H7 (cell line): ENCODE measurements around the gene ADI1. TPM values are rescaled to one million over a fixed set of nuclear protein-coding genes. Genes with fewer than 3 reads are reported as not detected.

ENCODE experiments used
- DNase-seq: peaks from one replicate; pipeline ENCODE4 v3.0.0; 2012
- H3K27me3 ChIP-seq: 2 replicates; pipeline ENCODE4 v1.6.0; 2011; ENCODE audit warnings: mild to moderate bottlenecking, low read length; ENCODE audit not compliant: control insufficient read depth, insufficient read depth
- H3K36me3 ChIP-seq: replicated peaks from 2 replicates; pipeline ENCODE4 v1.5.1; 2011; ENCODE audit warnings: low read length; ENCODE audit not compliant: control insufficient read depth, insufficient read depth
- H3K4me3 ChIP-seq: 2 replicates; pipeline ENCODE4 v1.5.1; 2011; ENCODE audit warnings: low read depth, mild to moderate bottlenecking, control low read depth, low read length, moderate library complexity; ENCODE audit not compliant: insufficient read depth
- total RNA-seq: library from RNA; depleted of rRNA; stranded (reverse); fragments of >200 nt; shearing (Covaris generic); gene quantifications from 2 replicates; pipeline ENCODE4 v1.2.3, GENCODE V29; 2014

ADI1 gene
- total RNA-seq, 1 experiment from 2014 or later, result 21.0 TPM

DNA sequence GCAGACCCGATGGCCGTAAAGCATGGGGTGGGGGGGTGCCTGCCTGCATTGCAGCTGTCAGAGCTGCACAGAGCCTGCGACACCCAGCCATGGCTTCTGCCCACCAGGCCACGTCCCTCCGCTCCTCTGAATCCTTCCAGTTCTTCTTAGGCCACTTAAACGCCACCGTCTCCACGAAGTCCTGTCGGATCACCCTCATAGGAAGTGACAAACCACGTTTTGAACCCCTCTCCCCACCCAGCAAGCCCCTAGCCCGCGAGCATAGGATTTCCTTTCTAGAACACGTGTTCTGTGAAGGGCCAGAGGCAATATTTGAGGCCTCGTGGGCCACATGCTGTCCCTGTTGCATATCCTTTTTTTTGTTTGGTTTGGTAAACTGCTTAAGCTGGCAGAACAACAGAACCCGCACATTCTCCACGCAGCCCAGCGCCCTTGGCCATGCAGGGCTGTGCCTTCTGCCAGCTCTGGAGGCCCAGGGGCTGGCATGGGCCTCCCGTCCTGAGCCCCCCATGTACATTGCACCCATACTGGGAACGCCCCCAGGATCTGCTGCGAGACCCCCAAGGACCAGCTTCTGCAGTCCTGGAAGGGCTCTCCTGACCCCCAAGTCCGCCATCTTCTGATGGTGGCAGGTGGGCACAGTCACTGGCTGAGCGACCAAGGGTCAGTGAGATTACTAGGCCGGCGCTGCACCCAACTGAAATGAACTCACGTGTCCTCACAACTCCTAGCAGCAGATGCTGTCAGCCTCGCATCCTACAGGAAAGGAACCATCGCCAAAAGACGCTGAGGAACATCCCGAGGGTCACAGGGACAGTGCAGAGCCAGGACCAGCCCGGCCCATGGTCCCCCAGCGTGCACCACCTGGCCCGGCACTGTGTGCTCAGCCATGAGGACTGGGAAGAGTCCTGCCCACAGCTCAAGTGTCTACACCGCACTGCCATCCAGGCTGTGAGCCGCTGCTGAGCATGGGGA, 35.1 kb downstream of the ADI1 start:
- Histone ChIP-seq H3K27me3 (no peaks in the 10 kb centered on the region), H3K36me3 (no peaks in the 10 kb centered on the region; the same call in 1 of the 2 replicates), H3K4me3 (no peak overlapping the region)
- DNase-seq, result peak; percentile 35

DNA sequence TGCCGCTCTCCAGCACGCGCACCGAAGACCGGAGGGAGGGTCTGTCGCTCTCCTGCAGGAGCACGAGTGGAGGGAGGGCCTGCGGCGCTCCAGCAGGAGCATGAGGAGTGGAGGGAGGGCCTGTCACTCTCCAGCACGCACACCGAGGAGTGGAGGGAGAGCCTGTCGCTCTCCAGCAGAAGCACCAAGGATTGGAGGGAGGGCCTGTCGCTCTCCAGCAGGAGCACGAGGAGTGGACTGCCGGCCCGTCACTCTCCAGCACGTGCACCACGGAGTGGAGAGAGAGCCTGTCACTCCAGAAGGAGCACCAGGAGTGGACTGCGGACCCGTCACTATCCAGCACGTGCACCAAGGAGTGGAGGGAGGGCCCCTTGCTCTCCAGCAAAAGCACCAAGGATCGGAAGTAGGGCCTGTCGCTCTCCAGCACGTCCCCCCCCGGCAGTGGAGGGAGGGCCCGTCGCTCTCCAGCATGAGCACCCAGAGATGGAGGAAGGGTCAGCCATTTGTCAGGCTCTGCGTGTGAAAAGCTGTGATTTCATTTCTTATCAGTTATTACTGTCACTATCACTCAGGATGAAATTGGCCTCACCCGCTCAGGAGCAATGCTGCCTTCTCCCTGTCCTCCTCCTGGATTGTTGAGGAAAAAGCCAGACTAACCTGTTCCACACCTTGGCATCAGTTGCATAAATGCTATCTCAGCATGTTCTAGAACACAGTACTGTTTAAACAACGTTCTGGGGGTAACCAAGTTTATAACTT, 35.9 kb downstream of the ADI1 start:
- DNase-seq, result peak; percentile 94
- no peak overlapping the region for H3K4me3 ChIP-seq
- no peaks in the 10 kb centered on the region; the same call in 1 of the 2 replicates for H3K36me3 ChIP-seq
- no peaks in the 10 kb centered on the region for H3K27me3 ChIP-seq

DNA sequence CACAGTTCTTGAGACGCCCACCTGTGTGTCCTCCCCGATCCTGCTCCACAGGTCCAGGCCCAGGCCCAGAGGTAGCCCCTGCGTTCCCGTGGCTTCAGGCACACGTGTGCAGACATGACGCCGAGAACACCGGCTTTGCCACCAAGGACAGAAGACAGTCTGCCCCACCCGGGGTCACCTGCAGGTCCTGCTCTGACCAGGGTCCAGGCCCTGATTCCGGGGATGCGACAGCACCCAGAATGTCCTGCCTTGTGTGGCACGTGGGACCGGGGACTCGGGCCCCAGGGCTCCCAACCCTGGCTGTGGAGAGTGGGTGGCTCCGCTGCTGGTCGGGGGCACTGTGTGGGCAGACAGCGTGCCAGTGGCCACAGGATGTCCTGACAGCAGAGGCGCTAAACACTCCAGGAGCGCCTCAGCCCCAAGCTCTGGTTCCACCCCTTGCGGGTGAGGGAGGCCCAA, 36.9 kb downstream of the ADI1 start:
- H3K36me3 ChIP-seq, result no peaks in the 10 kb centered on the region; the same call in 1 of the 2 replicates
- no peaks in the 10 kb centered on the region for H3K27me3 ChIP-seq
- H3K4me3 ChIP-seq, result no peak overlapping the region
- DNase-seq, result no peak

DNA sequence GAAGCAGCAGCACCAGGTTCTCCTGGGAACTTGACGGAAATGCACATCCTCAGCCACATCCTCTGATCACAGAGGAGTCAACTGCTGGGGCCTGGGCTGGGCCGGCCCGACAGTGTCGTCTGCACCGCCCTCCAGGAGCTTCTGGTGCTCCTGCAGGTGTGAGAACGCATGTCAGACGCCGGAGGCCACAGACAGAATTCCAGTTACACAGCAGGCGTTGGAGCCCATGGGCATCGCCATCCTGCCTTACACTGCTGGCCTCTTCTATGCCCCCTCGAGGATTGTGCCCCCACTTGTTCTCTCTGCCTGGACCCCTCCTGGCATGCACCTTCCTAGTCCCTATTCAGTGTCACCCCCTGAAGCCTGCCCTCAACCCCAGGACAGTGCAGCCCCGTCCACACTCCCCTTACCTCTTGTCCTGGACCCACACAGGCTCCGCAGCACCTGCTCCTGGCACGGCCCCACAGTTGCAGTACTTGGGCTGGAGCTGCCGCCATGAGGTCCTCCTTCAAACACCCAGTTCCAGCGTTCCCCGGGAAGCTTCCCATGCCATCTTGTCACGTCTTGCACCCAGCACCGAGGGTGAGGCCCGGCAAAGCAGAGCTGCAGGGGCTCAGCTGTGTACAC, 37.5 kb downstream of the ADI1 start:
- no peaks in the 10 kb centered on the region; the same call in 1 of the 2 replicates for H3K36me3 ChIP-seq
- DNase-seq, result no peak
- H3K4me3 ChIP-seq, result no peak overlapping the region
- no peaks in the 10 kb centered on the region for H3K27me3 ChIP-seq

DNA sequence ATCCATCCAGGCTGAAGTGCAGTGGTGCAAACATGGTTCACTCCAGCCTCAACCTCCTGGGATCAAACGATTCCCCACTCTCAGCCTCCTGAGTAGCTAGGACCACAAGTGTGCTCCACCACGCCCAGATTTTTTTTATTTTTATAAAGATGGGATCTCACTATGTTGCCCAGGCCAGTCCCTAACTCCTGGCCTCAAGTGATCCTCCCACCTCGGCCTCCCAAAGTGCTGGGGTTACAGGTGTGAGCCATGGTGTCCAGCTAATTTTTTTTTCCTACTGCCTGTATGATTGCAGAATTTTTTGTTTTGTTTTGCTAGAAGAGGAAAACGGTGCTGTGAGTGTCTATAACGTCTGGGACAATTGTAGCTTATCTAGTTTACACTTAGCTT, 38.3 kb downstream of the ADI1 start:
- no peak for DNase-seq
- Histone ChIP-seq H3K36me3 (no peaks in the 10 kb centered on the region; the same call in 1 of the 2 replicates), H3K27me3 (no peaks in the 10 kb centered on the region), H3K4me3 (no peak overlapping the region)

DNA sequence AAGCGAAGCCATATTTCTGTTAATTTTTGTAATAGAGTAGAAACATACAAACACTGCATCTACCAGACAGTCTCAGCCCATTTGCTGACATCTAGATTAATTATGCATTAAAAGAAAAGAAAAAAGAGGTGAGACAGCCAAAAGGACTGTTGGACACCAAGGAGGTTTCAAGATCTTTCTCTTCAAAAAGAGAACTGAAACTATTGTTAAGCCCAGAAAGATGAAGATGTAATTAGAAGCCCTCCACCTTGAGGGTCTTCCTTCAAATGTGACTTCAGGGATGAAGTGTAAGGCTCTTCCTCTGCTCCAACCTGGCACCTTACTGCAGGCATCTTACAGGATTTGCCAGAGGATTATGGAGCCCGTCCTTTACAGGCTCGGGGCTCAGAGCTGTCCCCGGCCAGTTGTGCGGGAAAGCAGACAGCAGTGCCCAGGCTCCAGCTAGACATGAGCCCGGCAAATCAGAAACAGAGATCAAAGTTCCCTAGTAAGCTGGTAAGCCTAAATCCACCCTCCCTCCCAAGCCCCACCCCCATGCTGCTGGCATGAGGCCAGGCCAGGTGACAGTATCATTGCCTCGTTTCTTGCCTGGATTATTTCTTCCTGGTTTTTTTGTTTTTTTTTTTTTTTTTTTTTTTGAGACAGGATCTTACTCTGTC, 38.9 kb downstream of the ADI1 start:
- Histone ChIP-seq H3K27me3 (no peaks in the 10 kb centered on the region), H3K4me3 (no peak overlapping the region), H3K36me3 (no peaks in the 10 kb centered on the region; the same call in 1 of the 2 replicates)
- no peak for DNase-seq

DNA sequence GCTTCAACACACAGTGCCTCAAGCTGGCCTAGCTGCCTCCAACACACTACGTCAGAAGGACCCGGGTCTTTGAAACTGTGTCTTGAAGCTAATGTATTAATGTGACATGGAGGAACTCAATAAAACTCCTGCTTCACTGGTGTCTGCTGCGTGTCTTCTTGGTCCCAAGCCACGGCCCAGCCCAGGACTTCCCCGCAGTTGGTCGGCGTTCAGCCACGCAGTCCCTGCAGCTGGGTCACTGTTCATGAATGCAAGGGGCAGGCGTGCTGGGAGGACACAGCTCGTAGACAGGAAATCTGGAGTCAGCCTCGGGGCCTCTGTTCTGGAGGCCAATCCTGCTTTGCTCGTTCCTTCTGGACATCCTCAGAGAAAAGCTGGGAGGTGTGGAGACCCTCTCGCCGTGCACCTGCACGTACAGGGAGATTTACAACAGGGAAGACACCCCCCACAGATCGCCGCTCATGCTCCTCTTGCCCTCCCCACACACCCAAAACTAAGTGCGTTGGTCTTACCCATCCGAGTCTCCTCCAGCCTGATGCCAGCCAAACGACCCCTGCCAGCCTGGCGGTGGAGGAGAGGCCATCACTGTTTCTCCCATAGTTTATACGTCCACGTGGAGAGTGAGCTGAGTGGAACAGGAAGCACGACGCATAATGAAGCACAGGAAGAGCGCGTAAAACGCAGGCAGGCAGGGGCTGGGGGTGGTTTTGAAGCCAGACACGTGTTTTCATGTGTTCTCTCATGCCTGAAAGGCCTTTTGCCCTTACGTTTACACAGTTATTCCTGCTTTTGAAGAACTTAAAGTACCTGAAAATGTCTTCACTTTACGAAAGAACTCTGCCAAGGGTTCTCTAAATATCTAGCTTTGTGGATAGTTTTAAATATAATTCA, 39.7 kb downstream of the ADI1 start:
- DNase-seq, result no peak
- Histone ChIP-seq H3K36me3 (no peaks in the 10 kb centered on the region; the same call in 1 of the 2 replicates), H3K27me3 (no peaks in the 10 kb centered on the region), H3K4me3 (no peak overlapping the region)

DNA sequence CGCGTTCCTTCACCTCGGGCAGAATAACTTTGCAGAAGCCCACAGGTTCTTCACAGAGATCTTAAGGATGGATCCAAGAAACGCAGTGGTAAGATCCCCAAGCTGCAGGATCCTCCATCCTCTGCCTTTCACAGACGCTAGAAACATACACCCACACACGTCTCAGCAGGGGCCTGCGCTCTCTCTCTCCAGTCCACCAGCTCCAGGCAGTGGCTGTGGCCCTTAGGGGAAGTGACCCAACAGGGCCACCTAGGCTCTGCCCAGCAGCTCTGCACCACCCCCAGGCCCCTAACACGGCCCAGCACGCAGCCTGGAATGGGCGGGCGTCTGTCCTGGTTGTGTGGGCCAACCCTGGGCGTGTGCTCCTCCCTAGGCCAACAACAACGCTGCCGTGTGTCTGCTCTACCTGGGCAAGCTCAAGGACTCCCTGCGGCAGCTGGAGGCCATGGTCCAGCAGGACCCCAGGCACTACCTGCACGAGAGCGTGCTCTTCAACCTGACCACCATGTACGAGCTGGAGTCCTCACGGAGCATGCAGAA, 40.4 kb downstream of the ADI1 start:
- H3K36me3 ChIP-seq, result no peaks in the 10 kb centered on the region; the same call in 1 of the 2 replicates
- no peak overlapping the region for H3K4me3 ChIP-seq
- no peaks in the 10 kb centered on the region for H3K27me3 ChIP-seq
- DNase-seq, result no peak

DNA sequence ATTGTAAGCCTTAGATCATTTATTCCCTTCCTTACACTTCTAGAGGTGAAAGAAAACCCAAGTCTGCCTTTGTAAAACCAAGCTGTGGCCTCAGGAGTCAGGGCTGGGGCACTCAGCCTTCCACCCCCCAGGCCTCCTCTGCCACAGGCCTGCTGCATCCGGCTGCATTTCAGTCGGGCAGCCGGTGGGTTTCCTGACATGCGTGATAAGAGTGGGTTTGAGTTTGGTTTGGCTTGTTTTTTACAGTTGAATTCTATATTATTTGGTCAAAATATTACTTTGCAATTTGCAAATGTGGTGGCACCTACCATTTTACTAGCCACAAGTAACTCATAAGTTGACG, 42.4 kb downstream of the ADI1 start:
- no peaks in the 10 kb centered on the region for H3K27me3 ChIP-seq
- DNase-seq, result no peak
- H3K4me3 ChIP-seq, result no peak overlapping the region
- H3K36me3 ChIP-seq, result no peaks in the 10 kb centered on the region; the same call in 1 of the 2 replicates

DNA sequence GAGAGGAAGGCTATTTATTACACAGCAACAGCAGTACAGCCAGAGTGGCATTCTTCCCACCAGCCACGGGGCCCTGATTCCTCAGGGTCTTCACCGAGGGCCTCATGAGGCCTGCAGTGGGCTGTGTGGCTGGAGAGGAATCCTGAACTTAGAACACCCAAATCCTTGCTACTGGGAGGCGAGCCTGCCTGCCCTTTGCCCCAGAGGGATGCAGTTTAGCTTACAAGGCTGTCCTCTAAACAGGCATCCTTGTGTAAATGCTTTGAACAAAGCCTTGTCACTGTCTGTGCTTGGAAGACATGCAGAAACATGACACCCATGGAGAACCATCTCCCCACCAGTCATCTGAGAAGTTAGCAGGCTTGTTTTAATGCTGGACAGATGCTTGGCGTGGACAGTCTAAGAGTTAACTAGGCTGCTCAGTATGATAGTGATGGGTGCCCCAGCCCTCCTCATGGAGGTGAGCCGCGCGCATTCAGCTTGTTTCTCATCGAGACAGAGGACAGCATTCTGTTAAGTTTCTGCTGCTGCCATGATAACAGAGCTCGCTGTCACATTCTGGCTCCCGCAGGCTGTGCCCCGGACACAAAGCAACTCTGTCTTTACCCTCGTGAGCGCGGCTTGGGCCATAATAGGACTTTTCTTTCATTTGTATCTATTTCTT, 42.9 kb downstream of the ADI1 start:
- DNase-seq, result no peak
- Histone ChIP-seq H3K4me3 (no peak overlapping the region), H3K36me3 (no peaks in the 10 kb centered on the region; the same call in 1 of the 2 replicates), H3K27me3 (no peaks in the 10 kb centered on the region)

DNA sequence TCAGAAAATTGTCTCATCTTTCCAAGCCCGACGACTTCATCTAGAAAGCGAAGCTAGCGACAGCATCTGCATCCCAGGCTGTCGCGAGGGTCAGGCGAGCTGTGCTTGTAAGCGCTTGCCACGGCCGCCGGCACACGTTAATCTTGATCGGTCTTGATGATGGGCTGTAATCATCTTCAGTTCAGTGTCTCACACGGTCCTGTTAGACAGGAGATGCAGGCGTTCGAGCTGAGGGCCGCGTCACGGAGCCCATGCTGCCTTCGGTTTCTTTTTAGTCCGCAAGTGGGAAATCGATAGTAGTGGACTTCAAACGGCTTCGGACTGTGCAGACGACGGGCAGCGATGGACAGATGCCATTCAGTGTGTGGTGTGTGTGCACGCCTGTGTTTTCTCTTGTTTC, 43.6 kb downstream of the ADI1 start:
- Histone ChIP-seq H3K27me3 (no peaks in the 10 kb centered on the region), H3K36me3 (no peaks in the 10 kb centered on the region; the same call in 1 of the 2 replicates), H3K4me3 (no peak overlapping the region)
- no peak for DNase-seq

DNA sequence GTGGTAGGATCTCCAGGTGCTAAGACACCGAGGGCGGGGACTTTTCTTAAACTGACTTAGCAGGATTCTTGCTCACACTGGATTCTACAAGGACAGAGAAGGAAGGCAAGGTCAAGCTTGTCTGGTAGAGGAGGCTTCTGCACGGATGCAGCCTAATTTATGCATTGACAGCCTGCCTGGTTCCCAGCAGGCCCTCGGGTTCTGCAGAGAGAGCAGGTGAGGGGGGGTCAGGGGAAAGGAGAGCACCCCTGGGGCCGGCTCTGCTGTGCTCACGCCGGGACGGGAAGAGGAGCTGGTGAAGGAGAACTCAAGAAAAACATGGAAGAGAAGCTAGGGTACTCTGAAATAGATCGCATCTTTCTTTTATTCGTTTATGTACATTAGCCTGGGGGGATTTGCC, 46.4 kb downstream of the ADI1 start:
- DNase-seq, result peak; percentile 85
- no peaks in the 10 kb centered on the region for H3K27me3 ChIP-seq
- H3K36me3 ChIP-seq, result peaks cover 2% of the 10 kb centered on the region; the same call in 1 of the 2 replicates
- H3K4me3 ChIP-seq, result no peak overlapping the region

DNA sequence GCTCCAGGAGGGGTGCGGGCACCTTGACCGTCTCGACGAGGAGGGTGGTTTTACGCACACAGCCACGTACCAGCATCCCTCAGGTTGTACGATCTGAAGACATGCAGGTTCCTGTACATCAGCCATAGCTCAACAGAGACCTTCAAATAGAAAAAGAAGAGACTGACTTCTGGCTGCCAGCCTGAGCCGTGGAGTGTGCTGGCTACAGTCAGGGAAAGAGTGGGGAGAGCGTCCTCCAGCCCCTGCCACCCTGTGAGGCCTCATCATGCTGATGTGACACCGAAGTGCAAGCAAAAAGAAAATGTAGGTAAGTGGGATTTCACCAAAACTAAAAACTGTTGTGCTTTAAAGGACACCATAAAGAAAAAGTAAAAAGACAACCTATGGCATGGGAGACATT, 47.0 kb downstream of the ADI1 start:
- DNase-seq, result no peak
- Histone ChIP-seq H3K27me3 (no peaks in the 10 kb centered on the region), H3K4me3 (no peak overlapping the region), H3K36me3 (peaks cover 4% of the 10 kb centered on the region)
